Measurements from ENCODE around the gene ZNF14.
"Not testable (repeated sequence)": the region's sequence is repeated elsewhere in the genome, so short reads cannot be mapped to it uniquely, and the experiment has no call there.

Gene ZNF14

DNA sequence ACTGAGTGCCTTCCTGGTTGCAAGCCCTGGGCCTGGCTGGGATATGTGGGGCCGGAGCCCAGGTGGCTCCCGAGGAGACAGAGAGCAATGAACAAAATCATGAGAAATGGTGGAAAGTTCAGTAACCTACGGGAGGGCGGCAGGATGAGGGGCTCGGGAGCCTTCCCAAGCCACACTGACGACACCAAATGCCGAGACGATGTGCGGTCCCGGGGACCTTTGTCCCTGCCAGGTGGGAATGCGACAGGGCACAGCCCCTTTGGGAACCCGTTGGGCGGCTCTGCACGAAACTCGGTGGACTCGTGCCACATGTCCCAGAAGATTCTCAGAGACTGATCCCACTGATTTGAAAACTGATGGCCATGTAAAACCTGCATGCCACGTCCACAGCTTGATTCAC lies 11.7 kb upstream of the ZNF14 start:
- no peaks in the 10 kb centered on the region for H3K27me3 ChIP-seq (ENCODE audit: insufficient read depth, poor library complexity, severe bottlenecking)
- no peak overlapping the region for H3K27ac ChIP-seq (replicated peaks)
- DNase-seq (ENCODE audit: low read depth in 1 of 2, low spot score in 1 of 2), result no peak
- H3K4me3 ChIP-seq (replicated peaks; ENCODE audit: insufficient read depth, low read length), result no peak overlapping the region
- TF ChIP-seq GABPA (IDR thresholded peaks at IDR 0.05; ENCODE audit: low read depth) (no peak), POLR2AphosphoS5 (IDR thresholded peaks at IDR 0.05; ENCODE audit: low read depth) (no peak), SPI1 (IDR thresholded peaks at IDR 0.05; ENCODE audit: borderline replicate concordance, low read depth) (no peak)
- TF ChIP-seq, protein P1, sequence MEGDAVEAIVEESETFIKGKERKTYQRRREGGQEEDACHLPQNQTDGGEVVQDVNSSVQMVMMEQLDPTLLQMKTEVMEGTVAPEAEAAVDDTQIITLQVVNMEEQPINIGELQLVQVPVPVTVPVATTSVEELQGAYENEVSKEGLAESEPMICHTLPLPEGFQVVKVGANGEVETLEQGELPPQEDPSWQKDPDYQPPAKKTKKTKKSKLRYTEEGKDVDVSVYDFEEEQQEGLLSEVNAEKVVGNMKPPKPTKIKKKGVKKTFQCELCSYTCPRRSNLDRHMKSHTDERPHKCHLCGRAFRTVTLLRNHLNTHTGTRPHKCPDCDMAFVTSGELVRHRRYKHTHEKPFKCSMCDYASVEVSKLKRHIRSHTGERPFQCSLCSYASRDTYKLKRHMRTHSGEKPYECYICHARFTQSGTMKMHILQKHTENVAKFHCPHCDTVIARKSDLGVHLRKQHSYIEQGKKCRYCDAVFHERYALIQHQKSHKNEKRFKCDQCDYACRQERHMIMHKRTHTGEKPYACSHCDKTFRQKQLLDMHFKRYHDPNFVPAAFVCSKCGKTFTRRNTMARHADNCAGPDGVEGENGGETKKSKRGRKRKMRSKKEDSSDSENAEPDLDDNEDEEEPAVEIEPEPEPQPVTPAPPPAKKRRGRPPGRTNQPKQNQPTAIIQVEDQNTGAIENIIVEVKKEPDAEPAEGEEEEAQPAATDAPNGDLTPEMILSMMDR (IDR thresholded peaks at IDR 0.05; ENCODE audit: insufficient read depth, low read length), result no peak
- TF ChIP-seq, protein P2, sequence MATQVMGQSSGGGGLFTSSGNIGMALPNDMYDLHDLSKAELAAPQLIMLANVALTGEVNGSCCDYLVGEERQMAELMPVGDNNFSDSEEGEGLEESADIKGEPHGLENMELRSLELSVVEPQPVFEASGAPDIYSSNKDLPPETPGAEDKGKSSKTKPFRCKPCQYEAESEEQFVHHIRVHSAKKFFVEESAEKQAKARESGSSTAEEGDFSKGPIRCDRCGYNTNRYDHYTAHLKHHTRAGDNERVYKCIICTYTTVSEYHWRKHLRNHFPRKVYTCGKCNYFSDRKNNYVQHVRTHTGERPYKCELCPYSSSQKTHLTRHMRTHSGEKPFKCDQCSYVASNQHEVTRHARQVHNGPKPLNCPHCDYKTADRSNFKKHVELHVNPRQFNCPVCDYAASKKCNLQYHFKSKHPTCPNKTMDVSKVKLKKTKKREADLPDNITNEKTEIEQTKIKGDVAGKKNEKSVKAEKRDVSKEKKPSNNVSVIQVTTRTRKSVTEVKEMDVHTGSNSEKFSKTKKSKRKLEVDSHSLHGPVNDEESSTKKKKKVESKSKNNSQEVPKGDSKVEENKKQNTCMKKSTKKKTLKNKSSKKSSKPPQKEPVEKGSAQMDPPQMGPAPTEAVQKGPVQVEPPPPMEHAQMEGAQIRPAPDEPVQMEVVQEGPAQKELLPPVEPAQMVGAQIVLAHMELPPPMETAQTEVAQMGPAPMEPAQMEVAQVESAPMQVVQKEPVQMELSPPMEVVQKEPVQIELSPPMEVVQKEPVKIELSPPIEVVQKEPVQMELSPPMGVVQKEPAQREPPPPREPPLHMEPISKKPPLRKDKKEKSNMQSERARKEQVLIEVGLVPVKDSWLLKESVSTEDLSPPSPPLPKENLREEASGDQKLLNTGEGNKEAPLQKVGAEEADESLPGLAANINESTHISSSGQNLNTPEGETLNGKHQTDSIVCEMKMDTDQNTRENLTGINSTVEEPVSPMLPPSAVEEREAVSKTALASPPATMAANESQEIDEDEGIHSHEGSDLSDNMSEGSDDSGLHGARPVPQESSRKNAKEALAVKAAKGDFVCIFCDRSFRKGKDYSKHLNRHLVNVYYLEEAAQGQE (IDR thresholded peaks at IDR 0.05; ENCODE audit: insufficient replicate concordance, low read depth), result no peak

DNA sequence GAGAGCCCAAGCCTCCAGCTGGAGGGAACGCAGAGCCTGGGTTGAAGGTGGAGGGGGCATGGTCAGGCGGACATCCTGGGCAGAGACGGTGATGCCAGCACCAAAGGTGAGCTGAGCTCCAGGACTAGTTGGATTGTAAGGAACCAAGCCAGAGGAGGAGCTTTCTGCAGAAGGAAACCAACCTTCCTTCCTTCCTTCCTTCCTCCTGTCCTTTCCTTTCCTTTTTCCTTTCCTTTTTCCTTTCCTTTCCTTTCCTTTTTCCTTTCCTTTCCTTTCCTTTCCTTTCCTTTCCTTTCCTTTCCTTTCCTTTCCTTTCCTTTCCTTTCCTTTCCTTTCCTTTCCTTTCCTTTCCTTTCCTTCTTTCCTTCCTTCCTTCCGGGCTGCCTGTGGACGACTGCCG lies 11.0 kb upstream of the ZNF14 start:
- DNase-seq (ENCODE audit: low read depth in 1 of 2, low spot score in 1 of 2); H3K27me3 ChIP-seq (ENCODE audit: insufficient read depth, poor library complexity, severe bottlenecking); H3K4me3 ChIP-seq (replicated peaks; ENCODE audit: insufficient read depth, low read length); H3K27ac ChIP-seq (replicated peaks): not testable (repeated sequence)

DNA sequence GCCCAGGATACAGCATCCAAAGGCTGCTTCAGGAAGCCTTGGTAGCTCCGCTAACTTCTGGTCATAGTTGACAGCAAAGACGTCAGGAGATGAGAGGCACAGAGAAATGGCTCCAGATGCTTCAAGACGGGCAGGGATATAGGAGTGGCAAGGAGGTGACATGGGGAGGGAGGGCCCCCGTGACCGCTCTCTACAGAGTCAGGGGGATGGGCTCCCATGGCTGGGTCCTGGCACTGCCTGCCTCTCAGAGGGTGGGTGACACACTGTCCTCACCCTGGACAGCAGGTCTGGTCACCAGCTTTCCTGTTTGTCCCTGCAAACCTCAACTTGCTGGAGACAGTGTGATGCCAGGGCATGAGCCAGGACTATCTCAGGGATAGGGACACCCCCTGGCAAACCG lies 10.3 kb upstream of the ZNF14 start:
- TF ChIP-seq GABPA (IDR thresholded peaks at IDR 0.05; ENCODE audit: low read depth) (no peak), SPI1 (IDR thresholded peaks at IDR 0.05; ENCODE audit: borderline replicate concordance, low read depth) (no peak), POLR2AphosphoS5 (IDR thresholded peaks at IDR 0.05; ENCODE audit: low read depth) (no peak)
- TF ChIP-seq, protein P1 (IDR thresholded peaks at IDR 0.05; ENCODE audit: insufficient read depth, low read length), result no peak
- TF ChIP-seq, protein P2 (IDR thresholded peaks at IDR 0.05; ENCODE audit: insufficient replicate concordance, low read depth), result no peak
- Histone ChIP-seq H3K27ac (replicated peaks) (no peak overlapping the region), H3K27me3 (ENCODE audit: insufficient read depth, poor library complexity, severe bottlenecking) (no peaks in the 10 kb centered on the region), H3K4me3 (replicated peaks; ENCODE audit: insufficient read depth, low read length) (no peak overlapping the region)
- no peak for DNase-seq (ENCODE audit: low read depth in 1 of 2, low spot score in 1 of 2)

DNA sequence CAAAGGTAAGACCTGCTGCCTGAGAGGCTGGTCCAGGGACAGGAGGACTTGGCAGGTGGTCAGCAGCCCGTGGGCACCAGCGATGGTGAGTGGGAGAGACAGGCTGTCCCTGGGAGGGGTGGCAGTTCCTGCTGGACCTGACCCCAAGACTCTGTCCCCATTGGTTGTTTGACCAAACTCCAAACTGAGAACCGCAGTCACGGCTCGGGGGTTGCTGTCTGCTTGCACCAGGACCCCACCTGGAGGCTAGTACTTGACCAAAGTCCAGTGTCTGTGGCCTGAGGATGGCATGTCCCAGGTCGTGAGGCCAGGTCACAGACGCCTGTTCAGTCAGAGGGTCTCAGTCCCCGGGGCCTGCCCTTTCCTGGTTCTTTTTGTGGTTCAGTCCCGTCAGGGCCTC lies 9.9 kb upstream of the ZNF14 start:
- no peaks in the 10 kb centered on the region for H3K27me3 ChIP-seq (ENCODE audit: insufficient read depth, poor library complexity, severe bottlenecking)
- TF ChIP-seq GABPA (IDR thresholded peaks at IDR 0.05; ENCODE audit: low read depth) (no peak), POLR2AphosphoS5 (IDR thresholded peaks at IDR 0.05; ENCODE audit: low read depth) (no peak), SPI1 (IDR thresholded peaks at IDR 0.05; ENCODE audit: borderline replicate concordance, low read depth) (no peak)
- TF ChIP-seq, protein P1 (IDR thresholded peaks at IDR 0.05; ENCODE audit: insufficient read depth, low read length), result no peak
- TF ChIP-seq, protein P2 (IDR thresholded peaks at IDR 0.05; ENCODE audit: insufficient replicate concordance, low read depth), result no peak
- no peak overlapping the region for H3K4me3 ChIP-seq (replicated peaks; ENCODE audit: insufficient read depth, low read length)
- no peak for DNase-seq (ENCODE audit: low read depth in 1 of 2, low spot score in 1 of 2)
- H3K27ac ChIP-seq (replicated peaks), result no peak overlapping the region

Measured in HL-60 (cell line).